Measurements from ENCODE around the gene CCDC92.

The CCDC92 gene

DNA sequence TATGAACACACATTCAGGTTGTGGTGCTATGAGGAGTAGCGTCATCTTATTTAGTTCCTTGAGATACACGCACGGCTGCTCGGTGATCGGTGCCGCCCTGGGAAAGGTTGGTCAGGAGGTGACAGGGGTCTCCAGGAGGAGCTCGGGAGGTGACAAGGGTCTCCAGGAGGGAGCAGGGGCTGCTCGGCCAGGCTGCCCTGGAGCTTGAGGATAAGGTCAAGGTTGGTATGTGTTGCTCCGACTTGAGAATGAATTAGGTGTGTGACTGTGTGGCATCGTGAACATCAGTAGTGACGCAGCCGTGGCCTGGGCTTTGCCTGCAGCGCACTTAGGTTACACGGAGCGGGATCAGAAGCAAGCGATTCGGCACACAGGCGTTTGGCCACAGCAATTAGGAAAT lies 36.2 kb downstream of the CCDC92 start:
- Histone ChIP-seq H3K27ac (no peak overlapping the region), H3K36me3 (peaks cover 52% of the 10 kb centered on the region), H3K4me1 (ENCODE audit: control insufficient read depth in 1 of 2, insufficient read depth in 1 of 2, low read depth in 1 of 2, low read length in 1 of 2) (no peaks in the 10 kb centered on the region), H3K27me3 (no peaks in the 10 kb centered on the region), H3K9me3 (no peaks in the 10 kb centered on the region), H3K4me3 (ENCODE audit: low read depth in 1 of 2, low read length in 1 of 2) (no peak overlapping the region)
- no peak for TF ChIP-seq CTCF (IDR thresholded peaks at IDR 0.05)

- Histone ChIP-seq H3K4me3 (ENCODE audit: low read depth in 1 of 2, low read length in 1 of 2) (no peak overlapping the region), H3K27me3 (no peaks in the 10 kb centered on the region), H3K4me1 (ENCODE audit: control insufficient read depth in 1 of 2, insufficient read depth in 1 of 2, low read depth in 1 of 2, low read length in 1 of 2) (no peaks in the 10 kb centered on the region), H3K36me3 (peaks cover 56% of the 10 kb centered on the region), H3K9me3 (no peaks in the 10 kb centered on the region), H3K27ac (no peak overlapping the region)
- no peak for TF ChIP-seq CTCF (IDR thresholded peaks at IDR 0.05)
These were observed 36.7 kb downstream of the CCDC92 start for GRCh38 chr12:123935956-123936355.

DNA sequence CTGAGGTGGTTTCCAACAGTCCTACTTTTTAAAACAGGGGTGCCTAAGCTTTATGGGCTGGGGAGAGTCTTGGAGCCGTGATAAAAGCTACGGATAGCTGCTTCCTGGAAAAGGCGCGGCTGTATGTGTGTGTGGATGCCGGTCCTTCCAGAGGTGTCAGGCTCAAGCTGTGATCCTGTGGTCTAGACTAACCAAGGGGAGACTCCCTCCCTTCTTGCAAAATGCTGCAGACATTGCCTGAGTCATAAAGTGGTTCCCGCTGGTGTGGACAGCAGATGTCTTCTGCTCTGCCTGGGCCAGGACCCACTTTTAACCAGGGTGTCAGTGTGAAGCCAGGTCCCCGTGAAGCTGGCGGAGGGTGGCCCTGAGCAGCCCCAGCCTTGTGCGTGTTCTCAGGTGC lies 37.8 kb downstream of the CCDC92 start:
- H3K27ac ChIP-seq = no peak overlapping the region
- H3K9me3 ChIP-seq = no peaks in the 10 kb centered on the region
- H3K36me3 ChIP-seq = peaks cover 66% of the 10 kb centered on the region
- no peaks in the 10 kb centered on the region for H3K27me3 ChIP-seq
- TF ChIP-seq CTCF (IDR thresholded peaks at IDR 0.05) = no peak
- H3K4me1 ChIP-seq (ENCODE audit: control insufficient read depth in 1 of 2, insufficient read depth in 1 of 2, low read depth in 1 of 2, low read length in 1 of 2) = no peaks in the 10 kb centered on the region
- no peak overlapping the region for H3K4me3 ChIP-seq (ENCODE audit: low read depth in 1 of 2, low read length in 1 of 2)

DNA sequence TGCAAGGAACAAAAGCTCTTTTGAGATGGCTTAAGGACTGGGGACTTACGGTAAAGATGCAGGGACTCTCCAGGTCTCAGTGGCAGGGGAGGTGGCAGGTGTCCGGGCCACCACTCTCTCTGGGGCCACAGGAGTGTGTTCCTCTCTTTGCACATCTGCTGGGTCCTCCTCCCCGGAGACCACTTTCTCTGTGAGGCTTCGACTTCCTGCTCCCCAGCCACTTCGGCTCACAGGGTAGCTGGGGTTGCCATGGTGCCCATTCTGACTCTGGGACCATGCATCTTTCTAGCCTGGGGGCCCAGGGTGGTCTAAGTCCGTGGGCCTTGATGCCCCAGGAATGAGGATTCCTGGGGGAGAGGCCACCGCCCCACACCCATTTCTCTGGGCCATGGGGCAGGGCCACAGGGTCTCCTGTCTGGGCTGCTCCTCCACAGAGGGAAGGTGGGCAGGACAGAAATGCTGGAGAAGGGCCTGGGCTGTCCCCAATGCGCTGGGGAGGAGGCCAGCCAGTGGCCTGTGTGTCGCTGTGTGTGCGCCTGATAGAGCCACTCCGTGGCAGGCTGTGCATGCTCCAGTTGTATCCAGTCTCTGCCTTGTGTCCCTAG lies 38.5 kb downstream of the CCDC92 start:
- Histone ChIP-seq H3K27ac (no peak overlapping the region), H3K36me3 (peaks cover 73% of the 10 kb centered on the region), H3K9me3 (no peaks in the 10 kb centered on the region), H3K27me3 (no peaks in the 10 kb centered on the region), H3K4me1 (ENCODE audit: control insufficient read depth in 1 of 2, insufficient read depth in 1 of 2, low read depth in 1 of 2, low read length in 1 of 2) (no peaks in the 10 kb centered on the region), H3K4me3 (ENCODE audit: low read depth in 1 of 2, low read length in 1 of 2) (no peak overlapping the region)
- TF ChIP-seq CTCF (IDR thresholded peaks at IDR 0.05) = no peak

DNA sequence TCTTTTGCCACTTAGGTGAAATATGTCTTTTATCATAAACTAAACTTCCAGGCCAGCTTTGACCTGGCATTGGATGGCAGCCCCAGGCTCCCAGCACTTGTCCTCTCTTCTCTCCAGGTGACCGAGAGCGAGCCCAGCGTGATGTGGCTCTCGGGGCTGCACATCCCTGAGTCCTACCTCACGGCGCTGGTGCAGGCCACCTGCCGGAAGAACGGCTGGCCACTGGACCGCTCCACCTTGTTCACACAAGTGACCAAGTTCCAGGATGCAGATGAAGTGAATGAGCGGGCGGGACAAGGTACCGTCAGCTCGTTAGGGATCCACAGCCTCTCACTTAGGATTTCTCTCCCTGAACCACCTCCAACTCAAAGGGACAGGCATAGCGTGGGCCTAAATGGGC lies 39.4 kb downstream of the CCDC92 start:
- Histone ChIP-seq H3K27me3 (no peaks in the 10 kb centered on the region), H3K4me3 (ENCODE audit: low read depth in 1 of 2, low read length in 1 of 2) (no peak overlapping the region), H3K27ac (no peak overlapping the region), H3K36me3 (peaks cover 82% of the 10 kb centered on the region), H3K4me1 (ENCODE audit: control insufficient read depth in 1 of 2, insufficient read depth in 1 of 2, low read depth in 1 of 2, low read length in 1 of 2) (no peaks in the 10 kb centered on the region), H3K9me3 (no peaks in the 10 kb centered on the region)
- TF ChIP-seq CTCF (IDR thresholded peaks at IDR 0.05) = no peak
